OCI-LY3 (cell line): ENCODE data around the gene GSC2.

Experiments used
- H2AFZ ChIP-seq: fragments of 200-600, 300-600 bp; shearing (Covaris generic); 2 replicates; pipeline ENCODE4 v1.6.0; 2014; ENCODE audit warnings: antibody characterized with exemption, low read depth, low read length
- H3K27ac ChIP-seq: fragments of 200-600, 300-600 bp; sonication (generic); 2 replicates; pipeline ENCODE4 v1.5.1; 2014; ENCODE audit warnings: mild to moderate bottlenecking, low read length, moderate library complexity, mixed read lengths
- H3K27me3 ChIP-seq: fragments of 200-600, 300-600 bp; sonication (generic); 2 replicates; pipeline ENCODE4 v1.6.1; 2014; ENCODE audit warnings: low read depth, low read length, mixed read lengths
- H3K36me3 ChIP-seq: fragments of 200-600, 300-600 bp; sonication (generic); replicated peaks from 2 replicates; pipeline ENCODE3; 2014; ENCODE audit warnings: low read depth, low read length, mixed read lengths
- H3K4me1 ChIP-seq: fragments of 300-600, 200-600 bp; sonication (generic); 2 replicates; pipeline ENCODE4 v1.6.1; 2014; ENCODE audit warnings: low read length, mixed read lengths
- H3K4me2 ChIP-seq: fragments of 200-600, 300-600 bp; sonication (generic); 2 replicates; pipeline ENCODE4 v1.6.1; 2014; ENCODE audit warnings: low read length, mixed read lengths
- H3K4me3 ChIP-seq: fragments of 300-600, 200-600 bp; sonication (generic); 2 replicates; pipeline ENCODE4 v1.5.1; 2014; ENCODE audit warnings: antibody characterized with exemption, mild to moderate bottlenecking, low read length, moderate library complexity
- H3K79me2 ChIP-seq: fragments of 300-600, 200-600 bp; shearing (Covaris generic); 2 replicates; pipeline ENCODE4 v1.6.1; 2014; ENCODE audit warnings: mild to moderate bottlenecking, low read length, mixed read lengths
- H3K9ac ChIP-seq: fragments of 300-600, 200-600 bp; shearing (Covaris generic); 2 replicates; pipeline ENCODE4 v1.6.0; 2014; ENCODE audit warnings: mild to moderate bottlenecking, low read length, moderate library complexity
- H3K9me3 ChIP-seq: fragments of 200-600, 300-600 bp; shearing (Covaris generic); 2 replicates; pipeline ENCODE4 v1.6.1; 2014; ENCODE audit warnings: low read length, mixed read lengths; ENCODE audit not compliant: insufficient read depth
- H4K20me1 ChIP-seq: fragments of 200-600, 300-600 bp; sonication (generic); 2 replicates; pipeline ENCODE4 v1.6.1; 2016; ENCODE audit warnings: low read length, mixed read lengths; ENCODE audit not compliant: insufficient read depth
- CTCF ChIP-seq: fragments of 200-600, 300-600 bp; sonication (generic); IDR thresholded peaks from 2 replicates; pipeline ENCODE4 v1.5.1; 2014; ENCODE audit warnings: antibody characterized with exemption, low read length, low read depth
- EZH2phosphoT487 ChIP-seq: fragments of 200-600 bp; shearing (Covaris generic); IDR thresholded peaks from 2 replicates; pipeline ENCODE4 v1.6.1; 2018; ENCODE audit warnings: antibody characterized with exemption, mixed run types, low read depth

Gene GSC2

GRCh38 chr22:19132693-19133400 lies 17.2 kb downstream of the GSC2 start:
- TF ChIP-seq CTCF (no peak), EZH2phosphoT487 (no peak)
- H4K20me1 ChIP-seq, result no peaks in the 10 kb centered on the region
- H3K4me3 ChIP-seq, result no peak overlapping the region
- peaks cover 33% of the 10 kb centered on the region for H3K36me3 ChIP-seq
- H2AFZ ChIP-seq, result no peak overlapping the region
- no peaks in the 10 kb centered on the region for H3K79me2 ChIP-seq
- no peaks in the 10 kb centered on the region for H3K4me1 ChIP-seq
- H3K27ac ChIP-seq, result no peak overlapping the region
- no peaks in the 10 kb centered on the region for H3K27me3 ChIP-seq
- H3K4me2 ChIP-seq, result no peak overlapping the region
- H3K9ac ChIP-seq, result no peak overlapping the region
- H3K9me3 ChIP-seq, result no peaks in the 10 kb centered on the region

- Histone ChIP-seq H3K4me1 (no peaks in the 10 kb centered on the region), H3K9me3 (no peaks in the 10 kb centered on the region), H3K4me2 (no peak overlapping the region), H3K79me2 (no peaks in the 10 kb centered on the region), H3K9ac (no peak overlapping the region), H4K20me1 (no peaks in the 10 kb centered on the region), H3K27me3 (no peaks in the 10 kb centered on the region), H2AFZ (no peak overlapping the region), H3K36me3 (peaks cover 26% of the 10 kb centered on the region), H3K27ac (no peak overlapping the region), H3K4me3 (no peak overlapping the region)
- TF ChIP-seq EZH2phosphoT487 (no peak), CTCF (no peak)
Measured at GRCh38 chr22:19132153-19132552, 17.9 kb downstream of the GSC2 start.

GRCh38 chr22:19131685-19132015 lies 18.4 kb downstream of the GSC2 start:
- Histone ChIP-seq H3K4me1 (no peaks in the 10 kb centered on the region), H3K36me3 (peaks cover 21% of the 10 kb centered on the region)

More at GRCh38 chr22:19131685-19132015, 18.4 kb downstream of the GSC2 start:
- H3K9ac ChIP-seq, result no peak overlapping the region
- H3K79me2 ChIP-seq, result no peaks in the 10 kb centered on the region
- no peak overlapping the region for H3K4me2 ChIP-seq
- H3K27me3 ChIP-seq, result no peaks in the 10 kb centered on the region
- H3K4me3 ChIP-seq, result no peak overlapping the region
- H4K20me1 ChIP-seq, result no peaks in the 10 kb centered on the region
- H3K27ac ChIP-seq, result no peak overlapping the region
- H3K9me3 ChIP-seq, result no peaks in the 10 kb centered on the region
- no peak overlapping the region for H2AFZ ChIP-seq
- no peak for TF ChIP-seq CTCF
- TF ChIP-seq EZH2phosphoT487, result no peak
